ENCODE results near the gene SPATA33.

DNA sequence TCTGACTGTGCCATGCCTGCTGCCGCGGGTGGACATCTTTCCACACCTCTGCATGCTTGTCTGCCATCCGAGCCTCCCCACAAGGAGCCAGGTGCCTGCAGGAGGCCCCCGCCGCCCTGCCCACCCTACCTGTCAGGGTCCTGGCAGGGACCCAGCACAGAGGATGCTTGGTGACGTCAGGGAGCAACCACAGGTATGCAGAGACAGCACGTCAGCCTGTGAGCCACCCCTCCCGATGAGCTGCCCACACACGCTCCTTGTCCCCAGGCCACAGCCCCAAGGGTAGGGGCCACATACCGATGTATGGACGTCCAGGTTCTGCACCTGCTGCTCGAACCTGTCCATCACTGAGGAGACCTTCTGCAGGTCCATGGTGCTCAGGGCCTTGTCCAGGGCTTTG lies 10.7 kb upstream of the SPATA33 start:
- no peak for TF ChIP-seq EZH2 (IDR thresholded peaks at IDR 0.05; ENCODE audit: insufficient read depth, poor library complexity, severe bottlenecking)
- no peak for TF ChIP-seq EZH2phosphoT487 (IDR thresholded peaks at IDR 0.05; ENCODE audit: insufficient read depth, low read depth)

Data from GM23248 (cell line).